SKM-1 treated with dmso at 0.1 percent for 144 hours (cell line): ENCODE results near the gene BSND.

Experiments
- DNase-seq: peaks from one replicate; lab custom pipeline; 2025; ENCODE audit not compliant: unreplicated experiment; lab: John Stamatoyannopoulos, UW

BSND gene

DNA sequence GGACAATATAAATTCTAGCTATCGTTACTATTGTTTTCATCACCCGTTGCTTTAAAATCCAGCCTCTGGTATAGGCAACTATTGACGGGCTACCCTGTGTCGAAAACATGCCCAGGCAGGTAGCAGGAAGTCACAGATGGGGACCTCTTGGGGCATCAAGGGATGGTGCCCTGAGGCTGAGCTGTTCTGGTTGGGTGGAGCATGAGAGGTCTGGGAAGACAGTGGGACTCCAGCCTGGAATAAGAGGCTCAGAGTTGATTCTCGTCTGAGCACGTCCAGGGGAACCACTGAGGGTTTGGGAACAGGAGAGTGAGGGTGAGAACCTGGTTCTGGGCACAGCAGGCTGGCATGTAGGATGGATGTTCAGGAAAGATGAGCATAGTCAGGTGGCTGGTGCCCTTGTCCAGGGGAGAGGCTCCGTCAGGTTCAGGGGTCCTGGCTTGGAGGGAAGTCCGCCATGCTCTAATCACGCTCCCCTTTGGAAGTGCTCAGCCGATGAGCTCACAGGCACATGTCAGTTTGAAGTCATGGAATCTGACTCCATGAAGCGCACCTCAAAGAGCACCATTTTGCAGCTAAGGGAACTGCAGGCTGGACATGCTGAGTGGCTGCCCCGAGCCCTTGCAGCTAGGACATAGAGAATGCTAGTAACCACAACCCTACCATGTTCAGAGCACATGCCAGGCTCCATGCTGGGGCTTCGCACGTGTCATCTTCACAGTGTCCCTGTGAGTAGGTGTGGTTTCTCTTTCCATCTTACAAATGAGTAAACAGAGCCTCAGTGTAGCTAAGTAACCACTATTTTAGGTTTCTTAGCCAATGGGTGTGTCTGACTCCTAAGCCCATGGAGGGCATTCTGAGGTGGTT is 61.6 kb downstream of the BSND start:
- no peak for DNase-seq

GRCh38 chr1:55061000-55061705 is 62.4 kb downstream of the BSND start:
- no peak for DNase-seq
